ENCODE results near the gene CADM3.

DNA sequence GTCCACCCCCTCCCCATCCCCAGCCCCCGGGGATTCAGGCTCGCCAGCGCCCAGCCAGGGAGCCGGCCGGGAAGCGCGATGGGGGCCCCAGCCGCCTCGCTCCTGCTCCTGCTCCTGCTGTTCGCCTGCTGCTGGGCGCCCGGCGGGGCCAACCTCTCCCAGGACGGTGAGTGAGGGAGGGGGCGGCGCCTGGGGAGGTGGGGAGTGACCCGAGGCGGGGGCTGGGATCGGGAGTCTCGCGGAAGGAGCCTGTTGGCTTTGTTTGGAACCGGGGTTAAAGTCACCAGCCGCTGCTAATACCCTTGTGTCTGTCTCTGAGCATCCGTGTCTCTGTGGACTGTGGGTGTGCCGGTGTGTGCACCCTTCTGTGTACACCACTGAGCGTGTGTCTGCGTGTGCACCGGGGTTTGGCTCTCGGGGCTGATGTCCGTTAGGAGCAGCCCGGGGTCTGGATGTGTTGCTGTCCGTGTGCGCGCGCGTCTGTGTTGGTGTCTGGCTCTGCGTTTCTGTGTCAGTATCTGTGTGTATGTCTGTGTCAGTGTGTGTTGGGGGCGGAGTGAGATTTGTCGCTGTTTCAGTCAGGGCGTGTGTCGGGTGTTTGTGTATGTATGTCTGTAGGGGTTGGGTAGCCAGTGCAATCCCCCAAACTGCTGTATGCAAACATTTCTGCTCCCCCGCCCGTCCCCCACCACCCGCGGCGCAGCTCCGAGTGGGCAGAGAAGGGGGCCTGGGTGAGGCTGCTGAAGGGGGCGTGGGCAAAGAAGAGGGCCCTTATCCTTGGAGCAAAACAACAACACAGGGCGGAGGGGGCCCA, 480 bp downstream of the CADM3 start:
- no peak for TF ChIP-seq EZH2phosphoT487 (IDR thresholded peaks at IDR 0.05; ENCODE audit: low read depth)
- TF ChIP-seq, protein P1, sequence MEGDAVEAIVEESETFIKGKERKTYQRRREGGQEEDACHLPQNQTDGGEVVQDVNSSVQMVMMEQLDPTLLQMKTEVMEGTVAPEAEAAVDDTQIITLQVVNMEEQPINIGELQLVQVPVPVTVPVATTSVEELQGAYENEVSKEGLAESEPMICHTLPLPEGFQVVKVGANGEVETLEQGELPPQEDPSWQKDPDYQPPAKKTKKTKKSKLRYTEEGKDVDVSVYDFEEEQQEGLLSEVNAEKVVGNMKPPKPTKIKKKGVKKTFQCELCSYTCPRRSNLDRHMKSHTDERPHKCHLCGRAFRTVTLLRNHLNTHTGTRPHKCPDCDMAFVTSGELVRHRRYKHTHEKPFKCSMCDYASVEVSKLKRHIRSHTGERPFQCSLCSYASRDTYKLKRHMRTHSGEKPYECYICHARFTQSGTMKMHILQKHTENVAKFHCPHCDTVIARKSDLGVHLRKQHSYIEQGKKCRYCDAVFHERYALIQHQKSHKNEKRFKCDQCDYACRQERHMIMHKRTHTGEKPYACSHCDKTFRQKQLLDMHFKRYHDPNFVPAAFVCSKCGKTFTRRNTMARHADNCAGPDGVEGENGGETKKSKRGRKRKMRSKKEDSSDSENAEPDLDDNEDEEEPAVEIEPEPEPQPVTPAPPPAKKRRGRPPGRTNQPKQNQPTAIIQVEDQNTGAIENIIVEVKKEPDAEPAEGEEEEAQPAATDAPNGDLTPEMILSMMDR (IDR thresholded peaks at IDR 0.05; ENCODE audit: low read depth, low read length), result no peak

Data from OCI-LY3 (cell line).